Nephron (organoid): Measurements from ENCODE around the gene PCDH1.
A peak's percentile ranks its signal among the peaks of the same experiment; 100 is the strongest.

Experiments used
- H3K27ac Mint-ChIP-seq, 3 experiments: 2 replicates each; pipeline ENCODE4 v1.8.0; 2020; ENCODE audit warnings: mixed read lengths in 3 of 3, mild to moderate bottlenecking in 2 of 3, moderate library complexity in 1 of 3
- H3K27me3 Mint-ChIP-seq: 2 replicates; pipeline ENCODE4 v1.8.0; 2021; ENCODE audit warnings: low read depth, mild to moderate bottlenecking, moderate library complexity, mixed read lengths
- H3K36me3 Mint-ChIP-seq: 2 replicates; pipeline ENCODE4 v1.8.0; 2020; ENCODE audit warnings: low read depth, mixed read lengths
- H3K4me1 Mint-ChIP-seq: 2 replicates; pipeline ENCODE4 v1.8.0; 2020; ENCODE audit warnings: mixed read lengths
- H3K4me3 Mint-ChIP-seq, 3 experiments: 2 replicates each; pipeline ENCODE4 v1.8.0; 2020; ENCODE audit warnings: mild to moderate bottlenecking in 3 of 3, mixed read lengths in 3 of 3, moderate library complexity in 2 of 3
- H3K9me3 Mint-ChIP-seq: 2 replicates; pipeline ENCODE4 v1.8.0; 2020; ENCODE audit warnings: mixed read lengths
- TF ChIP-seq, protein P1 (sequence below), 3 experiments: fragments of 200-600 bp; sonication (generic); IDR thresholded peaks; one replicate each; pipeline ENCODE4 v1.5.0; 2021; ENCODE audit warnings: antibody characterized with exemption in 3 of 3; ENCODE audit not compliant: unreplicated experiment in 3 of 3

Gene PCDH1

DNA sequence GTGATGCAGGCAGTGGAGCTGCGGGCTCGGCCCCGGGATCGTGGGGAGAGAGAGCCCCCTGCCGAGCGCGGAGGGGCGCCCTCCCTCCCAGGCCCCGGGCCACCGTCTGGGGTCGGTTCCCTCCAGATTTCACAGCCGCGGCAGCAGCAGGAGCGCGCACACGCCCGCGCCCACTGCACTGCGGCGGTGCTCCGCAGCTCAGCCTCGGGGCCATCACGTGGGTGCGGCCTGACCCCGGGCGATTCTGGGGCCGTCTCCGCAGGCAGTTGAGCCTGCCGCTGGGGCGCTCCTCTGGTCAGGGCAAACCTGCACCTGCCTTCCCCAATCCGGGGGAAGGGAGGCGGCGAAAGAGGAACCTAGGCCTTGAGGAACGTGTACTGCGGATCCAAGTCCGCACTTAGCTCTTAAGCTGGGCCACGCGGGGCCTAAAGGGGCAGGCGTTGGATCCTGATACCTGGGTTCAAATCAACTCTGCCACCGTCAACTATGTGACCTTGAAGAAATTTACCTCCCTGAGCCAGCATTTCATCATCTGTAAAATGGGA is 36.1 kb upstream of the PCDH1 start:
- H3K4me3 Mint-ChIP-seq: peak overlapping the region; percentile 61 to 74 (median 63)
- peak overlapping the region in 1 of 3 experiments; percentile 13 for H3K27ac Mint-ChIP-seq
- peaks cover 33% of the 10 kb centered on the region for H3K27me3 Mint-ChIP-seq
- H3K9me3 Mint-ChIP-seq: no peaks in the 10 kb centered on the region
- no peaks in the 10 kb centered on the region for H3K36me3 Mint-ChIP-seq
- H3K4me1 Mint-ChIP-seq: peaks cover 15% of the 10 kb centered on the region
- TF ChIP-seq, protein P1, sequence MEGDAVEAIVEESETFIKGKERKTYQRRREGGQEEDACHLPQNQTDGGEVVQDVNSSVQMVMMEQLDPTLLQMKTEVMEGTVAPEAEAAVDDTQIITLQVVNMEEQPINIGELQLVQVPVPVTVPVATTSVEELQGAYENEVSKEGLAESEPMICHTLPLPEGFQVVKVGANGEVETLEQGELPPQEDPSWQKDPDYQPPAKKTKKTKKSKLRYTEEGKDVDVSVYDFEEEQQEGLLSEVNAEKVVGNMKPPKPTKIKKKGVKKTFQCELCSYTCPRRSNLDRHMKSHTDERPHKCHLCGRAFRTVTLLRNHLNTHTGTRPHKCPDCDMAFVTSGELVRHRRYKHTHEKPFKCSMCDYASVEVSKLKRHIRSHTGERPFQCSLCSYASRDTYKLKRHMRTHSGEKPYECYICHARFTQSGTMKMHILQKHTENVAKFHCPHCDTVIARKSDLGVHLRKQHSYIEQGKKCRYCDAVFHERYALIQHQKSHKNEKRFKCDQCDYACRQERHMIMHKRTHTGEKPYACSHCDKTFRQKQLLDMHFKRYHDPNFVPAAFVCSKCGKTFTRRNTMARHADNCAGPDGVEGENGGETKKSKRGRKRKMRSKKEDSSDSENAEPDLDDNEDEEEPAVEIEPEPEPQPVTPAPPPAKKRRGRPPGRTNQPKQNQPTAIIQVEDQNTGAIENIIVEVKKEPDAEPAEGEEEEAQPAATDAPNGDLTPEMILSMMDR (IDR thresholded peaks at IDR 0.05; ENCODE audit: unreplicated experiment in 3 of 3): peak; percentile 27 to 48 (median 31)

GRCh38 chr5:141913560-141914198 is 35.5 kb upstream of the PCDH1 start:
- TF ChIP-seq, protein P1 (IDR thresholded peaks at IDR 0.05; ENCODE audit: unreplicated experiment in 3 of 3): no peak
- H3K27me3 Mint-ChIP-seq: peaks cover 33% of the 10 kb centered on the region
- no peaks in the 10 kb centered on the region for H3K9me3 Mint-ChIP-seq

DNA sequence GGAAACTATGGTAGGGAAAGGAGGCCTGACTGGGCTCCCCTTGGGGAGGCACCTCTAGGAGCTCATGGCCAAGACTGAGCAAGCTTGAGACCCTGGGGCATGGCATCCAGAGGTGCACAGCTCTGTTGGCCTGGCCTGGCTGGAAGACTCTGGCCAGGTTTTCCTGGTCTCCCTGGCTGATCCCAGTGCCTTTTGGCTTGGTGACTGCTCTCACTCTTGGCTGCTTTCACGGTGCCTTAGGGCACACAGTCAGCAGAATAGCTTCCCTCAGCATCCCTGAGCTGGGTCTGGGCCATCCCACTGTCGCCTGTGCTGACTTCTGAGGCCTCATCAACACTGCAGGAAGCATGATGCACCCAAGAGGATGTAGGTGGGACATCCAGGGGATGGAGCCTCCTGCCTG is 32.1 kb upstream of the PCDH1 start:
- Mint-ChIP-seq H3K27me3 (peaks cover 15% of the 10 kb centered on the region), H3K4me3 (no peak overlapping the region), H3K27ac (no peak overlapping the region), H3K9me3 (no peaks in the 10 kb centered on the region), H3K36me3 (no peaks in the 10 kb centered on the region), H3K4me1 (peaks cover 15% of the 10 kb centered on the region)
- TF ChIP-seq, protein P1 (IDR thresholded peaks at IDR 0.05; ENCODE audit: unreplicated experiment in 3 of 3): no peak

More at GRCh38 chr5:141913560-141914198, 35.5 kb upstream of the PCDH1 start:
- Mint-ChIP-seq H3K4me3 (peak overlapping the region; percentile 61 to 74 (median 63)), H3K36me3 (no peaks in the 10 kb centered on the region), H3K27ac (peak overlapping the region; percentile 13 to 60 (median 52)), H3K4me1 (peaks cover 15% of the 10 kb centered on the region)

DNA sequence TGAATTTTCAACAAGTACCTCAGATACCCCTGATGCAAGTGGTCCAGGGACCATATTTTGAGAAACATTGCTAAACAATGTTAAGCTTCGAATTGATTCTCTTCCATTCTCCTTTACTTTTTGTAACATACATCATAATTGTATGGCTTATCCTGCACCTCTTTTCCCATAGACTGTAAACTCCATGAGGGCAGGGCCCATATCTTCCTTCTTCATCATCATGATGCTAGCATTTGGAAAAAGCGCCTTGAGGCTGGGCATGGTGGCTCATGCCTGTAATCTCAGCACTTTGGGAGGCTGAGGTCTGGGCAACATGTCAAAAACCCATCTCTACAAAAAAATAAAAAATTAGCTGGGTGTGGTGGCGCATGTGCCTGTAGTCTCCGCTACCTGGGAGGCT is 31.0 kb upstream of the PCDH1 start:
- no peaks in the 10 kb centered on the region for H3K36me3 Mint-ChIP-seq
- no peaks in the 10 kb centered on the region for H3K9me3 Mint-ChIP-seq
- TF ChIP-seq, protein P1 (IDR thresholded peaks at IDR 0.05; ENCODE audit: unreplicated experiment in 3 of 3): no peak
- H3K27me3 Mint-ChIP-seq: peaks cover 11% of the 10 kb centered on the region
- H3K4me3 Mint-ChIP-seq: no peak overlapping the region
- H3K27ac Mint-ChIP-seq: no peak overlapping the region
- H3K4me1 Mint-ChIP-seq: peaks cover 12% of the 10 kb centered on the region

DNA sequence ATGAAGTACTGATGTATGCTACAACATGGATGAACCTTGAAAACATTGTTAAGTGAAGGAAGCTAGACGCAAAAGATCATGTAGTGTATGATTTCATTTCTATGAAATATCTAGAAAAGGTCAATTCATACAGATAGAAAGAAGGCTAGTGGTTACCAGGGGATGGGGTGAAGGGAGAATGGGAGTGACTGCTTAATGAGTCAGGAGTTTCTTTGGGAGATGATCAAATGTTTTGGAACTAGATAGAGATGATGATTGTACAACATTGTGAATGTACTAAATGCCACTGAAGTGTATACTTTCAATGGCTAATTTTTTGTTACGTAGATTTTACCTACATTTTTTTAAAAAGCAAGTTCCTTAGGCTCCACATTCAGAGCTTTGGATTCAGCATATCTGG is 30.6 kb upstream of the PCDH1 start:
- Mint-ChIP-seq H3K4me3 (no peak overlapping the region), H3K4me1 (peaks cover 14% of the 10 kb centered on the region), H3K9me3 (no peaks in the 10 kb centered on the region), H3K36me3 (no peaks in the 10 kb centered on the region), H3K27ac (no peak overlapping the region), H3K27me3 (peaks cover 9% of the 10 kb centered on the region)
- TF ChIP-seq, protein P1 (IDR thresholded peaks at IDR 0.05; ENCODE audit: unreplicated experiment in 3 of 3): no peak

GRCh38 chr5:141906972-141907371 is 28.8 kb upstream of the PCDH1 start:
- peaks cover 13% of the 10 kb centered on the region for H3K4me1 Mint-ChIP-seq
- H3K9me3 Mint-ChIP-seq: no peaks in the 10 kb centered on the region
- TF ChIP-seq, protein P1 (IDR thresholded peaks at IDR 0.05; ENCODE audit: unreplicated experiment in 3 of 3): no peak
- H3K27me3 Mint-ChIP-seq: no peaks in the 10 kb centered on the region
- no peaks in the 10 kb centered on the region for H3K36me3 Mint-ChIP-seq
- no peak overlapping the region for H3K4me3 Mint-ChIP-seq
- no peak overlapping the region for H3K27ac Mint-ChIP-seq
